Activated T-helper 1 cell treated with anti-CD3 and anti-CD28 coated beads, Interleukin-12 subunit alpha, Interleukin-12 subunit beta, Interleukin-2, Interleukin-4 antibody, amounts not matched to agents 30 ng/mL and 10 ng/mL and 1 ng/mL, durations not matched to agents 14 hours and 24 hours and 36 hours (primary cell): ENCODE data around the gene DNAL4. TPM values are rescaled to one million over a fixed set of nuclear protein-coding genes. Genes with fewer than 3 reads are reported as not detected.

Source experiments
- DNase-seq: peaks from one replicate; pipeline ENCODE4 v3.0.0; 2021; ENCODE audit warnings: low spot score
- H3K27ac Mint-ChIP-seq: one replicate; pipeline ENCODE4 v1.8.0; 2021; ENCODE audit warnings: mild to moderate bottlenecking, mixed read lengths
- H3K27me3 Mint-ChIP-seq: one replicate; pipeline ENCODE4 v1.8.0; 2022; ENCODE audit warnings: mild to moderate bottlenecking, moderate library complexity, mixed read lengths; ENCODE audit not compliant: insufficient read depth
- H3K36me3 Mint-ChIP-seq: one replicate; pipeline ENCODE4 v1.8.0; 2021; ENCODE audit warnings: low read depth, mixed read lengths
- H3K4me1 Mint-ChIP-seq: one replicate; pipeline ENCODE4 v1.8.0; 2021; ENCODE audit warnings: low read depth, mixed read lengths
- H3K4me3 Mint-ChIP-seq: one replicate; pipeline ENCODE4 v1.8.0; 2021; ENCODE audit warnings: mild to moderate bottlenecking, moderate library complexity, mixed read lengths
- H3K9me3 Mint-ChIP-seq: one replicate; pipeline ENCODE4 v1.8.0; 2021; ENCODE audit warnings: mixed read lengths
- intact Hi-C: fragments of 100-400 bp; cut with micrococcal nuclease; formaldehyde crosslinking; loops from one replicate; pipeline ENCODE4 v1.15.1; 2024
- total RNA-seq: library from RNA; stranded (reverse); gene quantifications from 2 replicates; pipeline ENCODE4 v1.2.3, GENCODE V29; 2022

DNAL4 gene
- total RNA-seq, 1 donor from 2014 or later: 5.0 TPM

GRCh38 chr22:38792833-38793232, 1.1 kb downstream of the DNAL4 start:
- intact Hi-C loops: no loop called here
- peak overlapping the region; percentile 93 for H3K4me3 Mint-ChIP-seq
- peaks cover 14% of the 10 kb centered on the region for H3K4me1 Mint-ChIP-seq
- no peaks in the 10 kb centered on the region for H3K36me3 Mint-ChIP-seq
- no peaks in the 10 kb centered on the region for H3K9me3 Mint-ChIP-seq
- H3K27ac Mint-ChIP-seq: peak overlapping the region; percentile 80
- H3K27me3 Mint-ChIP-seq: peaks cover 2% of the 10 kb centered on the region
- DNase-seq: no peak

- intact Hi-C loops: no loop called here
These were observed 4.3 kb downstream of the DNAL4 start for GRCh38 chr22:38789606-38790005.

GRCh38 chr22:38788846-38789245, 5.1 kb downstream of the DNAL4 start:
- Mint-ChIP-seq H3K27ac (no peak overlapping the region), H3K36me3 (no peaks in the 10 kb centered on the region), H3K4me1 (peaks cover 8% of the 10 kb centered on the region), H3K9me3 (no peaks in the 10 kb centered on the region), H3K4me3 (no peak overlapping the region), H3K27me3 (no peaks in the 10 kb centered on the region)
- intact Hi-C loops: no loop called here
- no peak for DNase-seq

More at GRCh38 chr22:38789606-38790005, 4.3 kb downstream of the DNAL4 start:
- H3K36me3 Mint-ChIP-seq: no peaks in the 10 kb centered on the region
- no peaks in the 10 kb centered on the region for H3K9me3 Mint-ChIP-seq
- no peaks in the 10 kb centered on the region for H3K27me3 Mint-ChIP-seq
- no peak overlapping the region for H3K4me3 Mint-ChIP-seq
- H3K27ac Mint-ChIP-seq: no peak overlapping the region
- DNase-seq: no peak
- peaks cover 14% of the 10 kb centered on the region for H3K4me1 Mint-ChIP-seq

- H3K36me3 Mint-ChIP-seq: no peaks in the 10 kb centered on the region
- DNase-seq: no peak
- no peak overlapping the region for H3K4me3 Mint-ChIP-seq
- intact Hi-C loops: no loop called here
- H3K4me1 Mint-ChIP-seq: peaks cover 5% of the 10 kb centered on the region
- H3K27me3 Mint-ChIP-seq: no peaks in the 10 kb centered on the region
- H3K9me3 Mint-ChIP-seq: no peaks in the 10 kb centered on the region
- no peak overlapping the region for H3K27ac Mint-ChIP-seq
These were observed 5.7 kb downstream of the DNAL4 start for GRCh38 chr22:38788021-38788816.

GRCh38 chr22:38786631-38787030, 7.3 kb downstream of the DNAL4 start:
- no peak for DNase-seq
- Mint-ChIP-seq H3K4me1 (no peaks in the 10 kb centered on the region), H3K9me3 (no peaks in the 10 kb centered on the region), H3K36me3 (no peaks in the 10 kb centered on the region), H3K4me3 (no peak overlapping the region), H3K27ac (no peak overlapping the region), H3K27me3 (no peaks in the 10 kb centered on the region)
- intact Hi-C loops: no loop called here

GRCh38 chr22:38784856-38785255, 9.1 kb downstream of the DNAL4 start:
- H3K4me3 Mint-ChIP-seq: no peak overlapping the region
- H3K27me3 Mint-ChIP-seq: no peaks in the 10 kb centered on the region
- H3K9me3 Mint-ChIP-seq: no peaks in the 10 kb centered on the region
- no peaks in the 10 kb centered on the region for H3K4me1 Mint-ChIP-seq
- no peaks in the 10 kb centered on the region for H3K36me3 Mint-ChIP-seq
- intact Hi-C loops: no loop called here
- H3K27ac Mint-ChIP-seq: no peak overlapping the region
- no peak for DNase-seq

GRCh38 chr22:38784035-38784434, 9.9 kb downstream of the DNAL4 start:
- Mint-ChIP-seq H3K9me3 (no peaks in the 10 kb centered on the region), H3K4me3 (no peak overlapping the region), H3K27ac (no peak overlapping the region), H3K27me3 (no peaks in the 10 kb centered on the region), H3K4me1 (no peaks in the 10 kb centered on the region), H3K36me3 (no peaks in the 10 kb centered on the region)
- intact Hi-C loops: no loop called here
- no peak for DNase-seq

- H3K9me3 Mint-ChIP-seq: no peaks in the 10 kb centered on the region
- no peak overlapping the region for H3K27ac Mint-ChIP-seq
- no peaks in the 10 kb centered on the region for H3K36me3 Mint-ChIP-seq
These were observed 10.8 kb downstream of the DNAL4 start for GRCh38 chr22:38783095-38783615.

GRCh38 chr22:38782402-38783094, 11.4 kb downstream of the DNAL4 start:
- Mint-ChIP-seq H3K36me3 (no peaks in the 10 kb centered on the region), H3K27ac (no peak overlapping the region), H3K4me3 (no peak overlapping the region), H3K9me3 (no peaks in the 10 kb centered on the region), H3K27me3 (no peaks in the 10 kb centered on the region), H3K4me1 (no peaks in the 10 kb centered on the region)
- DNase-seq: no peak
- intact Hi-C loops: no loop called here

More at GRCh38 chr22:38783095-38783615, 10.8 kb downstream of the DNAL4 start:
- intact Hi-C loops: no loop called here
- Mint-ChIP-seq H3K4me1 (no peaks in the 10 kb centered on the region), H3K4me3 (no peak overlapping the region), H3K27me3 (no peaks in the 10 kb centered on the region)
- DNase-seq: no peak

GRCh38 chr22:38781033-38781432, 12.9 kb downstream of the DNAL4 start:
- no peaks in the 10 kb centered on the region for H3K9me3 Mint-ChIP-seq
- H3K27me3 Mint-ChIP-seq: no peaks in the 10 kb centered on the region
- H3K4me3 Mint-ChIP-seq: no peak overlapping the region
- no peak for DNase-seq
- H3K36me3 Mint-ChIP-seq: no peaks in the 10 kb centered on the region
- H3K4me1 Mint-ChIP-seq: no peaks in the 10 kb centered on the region
- no peak overlapping the region for H3K27ac Mint-ChIP-seq
- intact Hi-C loops: no loop called here

- Mint-ChIP-seq H3K4me3 (no peak overlapping the region), H3K36me3 (no peaks in the 10 kb centered on the region), H3K27ac (no peak overlapping the region), H3K4me1 (no peaks in the 10 kb centered on the region), H3K9me3 (no peaks in the 10 kb centered on the region), H3K27me3 (peaks cover 3% of the 10 kb centered on the region)
- intact Hi-C loops: no loop called here
- no peak for DNase-seq
These were observed 16.8 kb downstream of the DNAL4 start for GRCh38 chr22:38777087-38777671.

GRCh38 chr22:38776086-38776485, 17.9 kb downstream of the DNAL4 start:
- H3K4me3 Mint-ChIP-seq: no peak overlapping the region
- H3K9me3 Mint-ChIP-seq: no peaks in the 10 kb centered on the region
- peaks cover 3% of the 10 kb centered on the region for H3K27me3 Mint-ChIP-seq
- no peak for DNase-seq
- intact Hi-C loops: no loop called here
- H3K4me1 Mint-ChIP-seq: no peaks in the 10 kb centered on the region
- no peak overlapping the region for H3K27ac Mint-ChIP-seq
- H3K36me3 Mint-ChIP-seq: no peaks in the 10 kb centered on the region

- Mint-ChIP-seq H3K27me3 (peaks cover 3% of the 10 kb centered on the region), H3K4me3 (no peak overlapping the region), H3K9me3 (no peaks in the 10 kb centered on the region), H3K36me3 (no peaks in the 10 kb centered on the region), H3K27ac (no peak overlapping the region), H3K4me1 (no peaks in the 10 kb centered on the region)
- DNase-seq: no peak
- intact Hi-C loops: no loop called here
These were observed 18.3 kb downstream of the DNAL4 start for GRCh38 chr22:38775656-38776055.
